Endodermal cell (in vitro differentiated cells): ENCODE results near the gene TP53I3. TPM values are rescaled to one million over a fixed set of nuclear protein-coding genes. Genes with fewer than 3 reads are reported as not detected.

Source experiments
- DNase-seq: peaks from one replicate; pipeline ENCODE4 v3.0.0-alpha.2; 2017
- H3K27ac ChIP-seq: 2 replicates; pipeline ENCODE4 v1.5.1; 2013; ENCODE audit warnings: mild to moderate bottlenecking, low read depth, low read length, moderate library complexity
- H3K27me3 ChIP-seq: 2 replicates; pipeline ENCODE4 v1.6.1; 2013; ENCODE audit warnings: mild to moderate bottlenecking, low read length, moderate library complexity; ENCODE audit not compliant: insufficient read depth, control insufficient read depth, poor library complexity, severe bottlenecking
- H3K36me3 ChIP-seq: 2 replicates; pipeline ENCODE4 v1.7.0; 2013; ENCODE audit warnings: mild to moderate bottlenecking, low read length, moderate library complexity; ENCODE audit not compliant: control insufficient read depth, insufficient read depth
- H3K4me1 ChIP-seq: one replicate; pipeline ENCODE4 v1.7.0; 2013; ENCODE audit warnings: low read length; ENCODE audit not compliant: control insufficient read depth, insufficient read depth
- H3K4me3 ChIP-seq: 2 replicates; pipeline ENCODE4 v1.5.1; 2013; ENCODE audit warnings: mild to moderate bottlenecking, low read length, moderate library complexity
- H3K9ac ChIP-seq: 2 replicates; pipeline ENCODE4 v1.6.1; 2013; ENCODE audit warnings: mild to moderate bottlenecking, low read length, moderate library complexity; ENCODE audit not compliant: poor library complexity, severe bottlenecking; ENCODE audit errors: extremely low read depth
- H3K9me3 ChIP-seq: 2 replicates; pipeline ENCODE4 v1.6.1; 2013; ENCODE audit warnings: mild to moderate bottlenecking, low read length, moderate library complexity; ENCODE audit not compliant: control insufficient read depth
- H3K27ac Mint-ChIP-seq: 2 replicates; pipeline ENCODE4 v1.8.0; 2020; ENCODE audit warnings: mixed read lengths
- H3K27me3 Mint-ChIP-seq: 2 replicates; pipeline ENCODE4 v1.8.0; 2021; ENCODE audit warnings: mild to moderate bottlenecking, mixed read lengths; ENCODE audit not compliant: insufficient read depth
- H3K36me3 Mint-ChIP-seq: 2 replicates; pipeline ENCODE4 v1.8.0; 2020; ENCODE audit warnings: low read depth, mixed read lengths
- H3K4me1 Mint-ChIP-seq: 2 replicates; pipeline ENCODE4 v1.8.0; 2020; ENCODE audit warnings: mixed read lengths
- H3K4me3 Mint-ChIP-seq: 2 replicates; pipeline ENCODE4 v1.8.0; 2020; ENCODE audit warnings: mild to moderate bottlenecking, moderate library complexity, mixed read lengths
- H3K9me3 Mint-ChIP-seq: 2 replicates; pipeline ENCODE4 v1.8.0; 2020; ENCODE audit warnings: mild to moderate bottlenecking, mixed read lengths
- CTCF ChIP-seq: fragments of 200-600 bp; sonication (generic); conservative IDR thresholded peaks from 2 replicates; pipeline ENCODE4 v1.5.0; 2021; ENCODE audit warnings: antibody characterized with exemption, mild to moderate bottlenecking
- WGBS, 2 experiments: methylation state at CpG; one replicate each; pipeline versions ENCODE4 v1.1.5 to v1.1.7; 2013; ENCODE audit warnings: missing lambda C conversion rate in 2 of 2, mixed read lengths in 1 of 2; ENCODE audit not compliant: insufficient coverage in 1 of 2, insufficient read length in 1 of 2; 5-methylcytosine and 5-hydroxymethylcytosine counted together
- total RNA-seq, 2 donors: library from RNA; stranded (reverse); fragmentation: NEBNext Ultra II Directional in 1 of 2; extraction: Animal tissue kit (Norgen Biotek cat#: 25700) in 1 of 2; gene quantifications; 2 replicates in 1 of 2; 3 replicates in 1 of 2; pipeline ENCODE4 v1.2.1, GENCODE V29; 2021

TP53I3 gene
- total RNA-seq, 2 donors from 2014 or later, result 11.6 to 23.2 TPM

GRCh38 chr2:24117902-24118301, 33.3 kb upstream of the TP53I3 start:
- no peaks in the 10 kb centered on the region for H3K27me3 Mint-ChIP-seq
- peaks cover 18% of the 10 kb centered on the region for H3K9me3 Mint-ChIP-seq
- no peak overlapping the region for H3K4me3 Mint-ChIP-seq
- H3K27ac Mint-ChIP-seq, result no peak overlapping the region
- Histone ChIP-seq H3K36me3 (no peaks in the 10 kb centered on the region), H3K4me1 (no peaks in the 10 kb centered on the region), H3K27me3 (no peaks in the 10 kb centered on the region), H3K4me3 (no peak overlapping the region), H3K27ac (no peak overlapping the region), H3K9ac (no peak overlapping the region), H3K9me3 (peaks cover 19% of the 10 kb centered on the region)
- no peak for DNase-seq
- H3K4me1 Mint-ChIP-seq, result no peaks in the 10 kb centered on the region
- no peak for TF ChIP-seq CTCF
- WGBS, 2 experiments, result 82 to 100% methylated on average over 1 of the region's 1 CpG
- no peaks in the 10 kb centered on the region for H3K36me3 Mint-ChIP-seq

- TF ChIP-seq CTCF, result no peak
- DNase-seq, result no peak
- Mint-ChIP-seq H3K4me3 (no peak overlapping the region), H3K36me3 (no peaks in the 10 kb centered on the region), H3K9me3 (peaks cover 18% of the 10 kb centered on the region), H3K27ac (no peak overlapping the region), H3K27me3 (no peaks in the 10 kb centered on the region), H3K4me1 (no peaks in the 10 kb centered on the region)
- 47 to 100% methylated on average over 1 to 2 of the region's 2 CpGs for WGBS, 2 experiments
- peaks cover 19% of the 10 kb centered on the region for H3K9me3 ChIP-seq
- H3K27ac ChIP-seq, result no peak overlapping the region
- no peak overlapping the region for H3K4me3 ChIP-seq
- no peaks in the 10 kb centered on the region for H3K27me3 ChIP-seq
- H3K4me1 ChIP-seq, result no peaks in the 10 kb centered on the region
- no peaks in the 10 kb centered on the region for H3K36me3 ChIP-seq
- H3K9ac ChIP-seq, result no peak overlapping the region
Measured at GRCh38 chr2:24115057-24115456, 30.4 kb upstream of the TP53I3 start.

- DNase-seq, result no peak
- Histone ChIP-seq H3K9me3 (peaks cover 19% of the 10 kb centered on the region), H3K4me3 (no peak overlapping the region), H3K27me3 (no peaks in the 10 kb centered on the region), H3K4me1 (no peaks in the 10 kb centered on the region), H3K27ac (no peak overlapping the region), H3K9ac (no peak overlapping the region), H3K36me3 (no peaks in the 10 kb centered on the region)
- Mint-ChIP-seq H3K36me3 (no peaks in the 10 kb centered on the region), H3K4me3 (no peak overlapping the region), H3K9me3 (peaks cover 33% of the 10 kb centered on the region), H3K27me3 (no peaks in the 10 kb centered on the region), H3K27ac (no peak overlapping the region), H3K4me1 (no peaks in the 10 kb centered on the region)
- no peak for TF ChIP-seq CTCF
- 85 to 100% methylated on average over 1 to 2 of the region's 2 CpGs for WGBS, 2 experiments
Measured at GRCh38 chr2:24111407-24111901, 26.8 kb upstream of the TP53I3 start.
